GM18505 (cell line): Measurements from ENCODE around the gene SLAIN2.

Experiments
- ATAC-seq: cut with Tn5 transposase; IDR thresholded peaks from one replicate; pipeline ENCODE4 v1.9.1; 2021; ENCODE audit not compliant: unreplicated experiment
- POLR2A ChIP-seq: IDR thresholded peaks from 4 replicates; pipeline ENCODE4 v1.6.1; 2011; ENCODE audit warnings: borderline replicate concordance; ENCODE audit not compliant: insufficient read depth, insufficient read length; ENCODE audit errors: extremely low read depth

The SLAIN2 gene

GRCh38 chr4:48343551-48343950 is 2.2 kb downstream of the SLAIN2 start:
- no peak for TF ChIP-seq POLR2A
- no peak for ATAC-seq

- TF ChIP-seq POLR2A, result no peak
- no peak for ATAC-seq
Observed at GRCh38 chr4:48345542-48345941, 4.2 kb downstream of the SLAIN2 start.

- ATAC-seq, result no peak
- TF ChIP-seq POLR2A, result no peak
Observed at GRCh38 chr4:48346594-48346993, 5.3 kb downstream of the SLAIN2 start.

DNA sequence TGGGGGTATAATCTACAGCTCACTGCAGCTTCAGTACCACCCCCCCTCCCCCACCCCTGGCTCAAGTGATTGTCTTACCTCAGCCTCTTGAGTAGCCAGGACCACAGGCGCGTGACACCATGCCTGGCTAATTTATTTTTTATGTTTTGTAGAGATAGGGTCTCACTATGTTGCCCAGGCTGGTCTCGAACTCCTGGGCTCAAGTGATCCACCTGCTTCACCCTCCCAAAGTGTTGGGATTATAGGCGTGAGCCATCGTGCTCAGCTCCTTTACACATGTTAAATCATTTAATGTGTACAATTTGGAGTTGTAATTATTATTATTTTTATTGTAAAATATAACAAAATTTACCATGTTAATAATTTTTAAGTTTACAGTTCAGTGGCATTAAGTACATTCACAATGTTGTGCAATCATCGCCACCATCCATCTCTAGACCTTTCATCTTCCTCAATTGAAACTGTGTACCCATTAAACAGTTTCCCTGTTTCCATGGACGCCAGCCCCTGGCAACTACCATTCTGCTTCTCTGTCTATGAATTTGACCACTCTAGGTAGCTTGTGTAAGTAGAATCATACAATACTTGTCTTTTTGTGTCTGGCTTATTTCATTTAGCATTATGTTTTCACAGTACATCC is 6.1 kb downstream of the SLAIN2 start:
- no peak for ATAC-seq
- no peak for TF ChIP-seq POLR2A

DNA sequence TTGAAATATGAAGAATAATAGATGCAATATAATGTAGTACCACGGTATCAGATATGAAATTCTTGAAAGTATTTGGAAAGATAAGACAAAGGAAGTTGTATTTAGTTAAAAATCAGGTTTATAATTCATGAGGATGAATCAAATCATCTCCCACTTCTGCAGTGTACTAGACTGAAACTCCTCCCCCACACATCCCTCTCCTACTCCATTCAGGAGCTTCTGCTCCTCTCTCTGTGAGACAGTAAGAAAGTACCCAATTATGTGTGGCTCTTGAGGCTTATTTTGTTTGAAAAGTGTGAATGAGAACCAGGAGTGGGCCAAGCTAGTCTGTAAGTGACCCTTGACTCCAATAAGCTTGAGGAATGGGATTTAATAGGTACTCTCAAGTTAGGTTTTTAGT is 9.5 kb downstream of the SLAIN2 start:
- no peak for TF ChIP-seq POLR2A

DNA sequence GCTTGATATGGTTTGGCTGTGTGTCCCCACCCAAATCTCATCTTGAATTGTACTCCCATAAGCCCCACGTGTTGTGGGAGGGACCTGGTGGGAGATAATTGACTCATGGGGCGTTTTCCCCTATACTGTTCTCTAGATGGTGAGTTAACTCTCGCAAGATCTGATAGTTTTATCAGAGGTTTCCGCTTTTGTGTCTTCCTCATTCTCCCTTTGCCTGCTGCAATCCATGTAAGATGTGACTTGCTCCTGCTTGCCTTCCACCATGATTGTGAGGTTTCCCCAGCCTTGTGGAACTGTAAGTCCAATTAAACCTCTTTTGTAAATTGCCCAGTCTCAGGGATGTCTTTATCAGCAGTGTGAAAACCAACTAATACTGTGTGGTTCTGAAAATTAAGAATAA is 11.5 kb downstream of the SLAIN2 start:
- no peak for ATAC-seq
- TF ChIP-seq POLR2A, result no peak

More for the DNA sequence above, 9.5 kb downstream of the SLAIN2 start:
- no peak for ATAC-seq

DNA sequence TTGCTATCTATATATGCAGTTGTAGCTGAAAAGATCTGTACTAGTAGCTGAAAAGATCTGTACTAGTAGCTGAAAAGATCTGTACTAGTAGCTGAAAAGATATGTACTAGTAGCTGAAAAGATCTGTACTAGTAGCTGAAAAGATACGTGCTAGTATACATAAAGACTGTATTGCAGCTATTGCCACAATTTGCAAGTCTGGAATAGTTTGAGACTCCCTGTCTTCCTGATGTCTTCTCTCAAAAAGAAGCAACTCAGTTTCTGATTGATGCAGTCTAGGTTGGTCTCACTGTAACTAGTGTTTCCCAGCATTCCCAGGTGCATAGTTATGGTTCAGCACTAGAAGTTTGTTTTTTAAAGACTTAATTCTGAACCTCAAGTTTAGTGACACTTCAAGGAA is 15.0 kb downstream of the SLAIN2 start:
- no peak for ATAC-seq
- TF ChIP-seq POLR2A, result no peak

- no peak for TF ChIP-seq POLR2A
Observed at GRCh38 chr4:48360285-48361011, 19.1 kb downstream of the SLAIN2 start.

GRCh38 chr4:48361012-48361400 is 19.7 kb downstream of the SLAIN2 start:
- no peak for TF ChIP-seq POLR2A
- ATAC-seq, result no peak

More at GRCh38 chr4:48360285-48361011, 19.1 kb downstream of the SLAIN2 start:
- ATAC-seq, result no peak

- ATAC-seq, result no peak
- no peak for TF ChIP-seq POLR2A
Observed at GRCh38 chr4:48366611-48367010, 25.3 kb downstream of the SLAIN2 start.

DNA sequence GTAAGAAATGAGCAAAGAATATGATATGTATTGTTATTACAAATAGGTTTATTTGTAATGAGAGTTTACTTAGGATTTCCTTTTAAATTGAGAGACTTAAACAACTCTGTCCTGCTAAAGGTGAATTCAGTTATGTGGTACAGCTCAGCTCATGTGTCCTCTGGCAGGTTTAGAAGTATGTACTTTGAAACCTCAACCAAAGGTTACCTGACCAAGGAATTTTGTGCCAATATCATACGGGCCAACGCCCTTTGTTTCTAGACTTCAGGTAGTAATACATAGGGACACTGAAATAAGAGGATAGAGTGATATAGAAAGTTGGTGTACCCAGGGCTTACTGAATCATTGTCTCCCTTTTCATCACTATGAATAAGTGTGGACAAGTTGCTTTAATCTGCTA is 25.7 kb downstream of the SLAIN2 start:
- no peak for ATAC-seq
- no peak for TF ChIP-seq POLR2A

DNA sequence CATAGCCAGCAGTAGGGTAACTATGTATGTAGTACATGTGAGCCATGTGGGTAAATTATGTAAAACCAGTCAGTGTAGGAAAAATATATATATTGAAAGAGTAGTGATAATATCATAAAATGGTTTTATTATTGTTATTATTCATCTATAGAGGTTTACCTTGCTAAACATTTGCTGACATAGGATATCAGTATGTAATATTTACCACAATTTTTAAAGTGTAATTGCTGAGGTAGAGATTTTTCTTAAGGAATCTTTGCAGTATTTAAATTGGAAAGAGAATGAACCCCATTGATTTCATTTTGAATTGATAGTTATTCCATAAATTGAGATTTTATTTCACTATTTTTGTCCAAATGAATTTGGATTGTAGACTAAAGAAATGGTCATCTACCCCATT is 27.1 kb downstream of the SLAIN2 start:
- ATAC-seq, result no peak
- no peak for TF ChIP-seq POLR2A

- no peak for ATAC-seq
- no peak for TF ChIP-seq POLR2A
Observed at GRCh38 chr4:48369248-48369647, 27.9 kb downstream of the SLAIN2 start.

GRCh38 chr4:48369771-48370170 is 28.4 kb downstream of the SLAIN2 start:
- TF ChIP-seq POLR2A, result no peak

More at GRCh38 chr4:48369771-48370170, 28.4 kb downstream of the SLAIN2 start:
- ATAC-seq, result no peak
